Ovary (tissue), 10 donors: Measurements from ENCODE around the gene GOT1. TPM values are rescaled to one million over a fixed set of nuclear protein-coding genes. Genes with fewer than 3 reads are reported as not detected.

Source experiments
- DNase-seq, 5 donors: peaks; one replicate each; pipeline ENCODE4 v3.0.0-alpha.2; 2019 to 2020
- H3K27ac ChIP-seq, 2 donors: fragments of 200-600 bp; one replicate each; pipeline versions ENCODE4 v1.5.1 to v1.8.0; 2019 to 2022
- H3K27me3 ChIP-seq: fragments of 200-600 bp; one replicate; pipeline ENCODE4 v1.8.0; 2022
- H3K36me3 ChIP-seq: fragments of 200-600 bp; sonication (generic); one replicate; pipeline ENCODE4 v1.5.1; 2019
- H3K4me1 ChIP-seq: one replicate; pipeline ENCODE4 v1.8.1; 2013; ENCODE audit warnings: mild to moderate bottlenecking, moderate library complexity; ENCODE audit not compliant: insufficient read depth
- H3K4me3 ChIP-seq: fragments of 200-600 bp; sonication (generic); one replicate; pipeline ENCODE4 v1.5.1; 2017
- H3K9me3 ChIP-seq, 2 donors: fragments of 200-600 bp in 1 of 2; sonication (generic) in 1 of 2; one replicate each; pipeline versions ENCODE4 v1.5.1 to v1.8.1; 2013 to 2019; ENCODE audit warnings: mild to moderate bottlenecking in 1 of 2, moderate library complexity in 1 of 2
- CTCF ChIP-seq, 3 donors: fragments of 450-650 bp in 2 of 3; fragments of 200-600 bp in 1 of 3; IDR thresholded peaks; one replicate each; pipeline versions ENCODE4 v1.5.1 to v1.8.0; 2016 to 2022; ENCODE audit warnings: antibody characterized with exemption in 3 of 3, mild to moderate bottlenecking in 1 of 3
- EP300 ChIP-seq: sonication (generic); formaldehyde crosslinking; IDR thresholded peaks from one replicate; pipeline ENCODE4 v1.6.1; 2017; ENCODE audit warnings: antibody characterized with exemption
- POLR2A ChIP-seq: fragments of 450-650 bp; IDR thresholded peaks from one replicate; pipeline ENCODE4 v1.6.1; 2017; ENCODE audit warnings: antibody characterized with exemption, mild to moderate bottlenecking, moderate library complexity
- WGBS, 3 donors: extraction: QIAGEN DNeasy Blood & Tissue Kit in 1 of 3; methylation state at CpG; one replicate each; pipeline versions ENCODE4 v1.1.5 to v1.1.7; 2013 to 2017; 5-methylcytosine and 5-hydroxymethylcytosine counted together
- intact Hi-C, 4 donors: fragments of 100-400 bp; cut with DNase I; formaldehyde crosslinking; loops; one replicate each; pipeline versions ENCODE4 v1.11.0 to v1.15.1; 2022 to 2023
- long read RNA-seq, 3 donors: library from polyadenylated mRNA in 2 of 3; unstranded in 2 of 3; transcript quantifications; one replicate each; pipeline ENCODE4 v2.0.0 and lab custom pipeline, GENCODE V29; 2021 to 2026
- polyA plus RNA-seq, 2 donors: library from polyadenylated mRNA; stranded (reverse); fragments of 200-250 nt in 1 of 2; fragments of 350-450 nt in 1 of 2; fragmentation: Illumina TruSeq in 1 of 2; extraction: RNeasy Lipid Tissue Mini Kit (QIAGEN cat#74804) in 1 of 2; gene quantifications; one replicate each; pipeline ENCODE4 v1.2.3, GENCODE V29; 2013 to 2014
- total RNA-seq, 7 donors: library from RNA; depleted of rRNA in 2 of 7; stranded (reverse); fragments of >200 nt in 2 of 7; fragmentation: NEBNext Ultra II Directional in 3 of 7; extraction: Animal tissue kit (Norgen Biotek cat#: 25700) in 3 of 7; gene quantifications; one replicate each; pipeline versions ENCODE4 v1.1.0 to v1.2.4, GENCODE V29; 2016 to 2023
- donor health status: DM: no; HTN: no; CAD: no; lungs with moderate emphysema.
- donor health status: DM: no; HTN: no; CAD: no.
- donor health status: Bipolar disorder and iron deficiency.
- donor health status: DM: yes; HTN: yes; CAD: no.
- donor health status: DM: no; HTN: no; CAD: no.
- donor health status: DM: yes; HTN: yes; CAD: no.

Gene GOT1
- 10 to 100 TPM; 12.5 to 80.4 (median 18.2) TPM for total RNA-seq
- polyA plus RNA-seq = 10 to 100 TPM; 15.2 to 47.0 TPM
- long read RNA-seq, donor 1, transcript GOT1-201 (9 exons, 2,923 nt) = major isoform, 177 of 208 reads
- long read RNA-seq, donor 1, partial matches to known transcripts = 1 of 208 reads
- long read RNA-seq, donor 1, other reads (novel, unspliced or antisense) = 27 of 208 reads
- long read RNA-seq, donor 2, transcript GOT1-201 (9 exons, 2,923 nt) = major isoform, 10 of 12 reads
- long read RNA-seq, donor 2, partial matches to known transcripts = 0 of 12 reads
- long read RNA-seq, donor 2, other reads (novel, unspliced or antisense) = 0 of 12 reads
- long read RNA-seq, donor 3, transcript GOT1-201 (9 exons, 2,923 nt) = major isoform, 37 of 45 reads
- long read RNA-seq, donor 3, partial matches to known transcripts = 1 of 45 reads
- long read RNA-seq, donor 3, other reads (novel, unspliced or antisense) = 7 of 45 reads

GRCh38 chr10:99430451-99431189 lies at the start of gene GOT1:
TSS of gene GOT1 (minus strand) at chr10:99430624. CDS start at chr10:99430565, 59 bp downstream.
- H3K9me3 ChIP-seq = no peaks in the 10 kb centered on the region
- TF ChIP-seq CTCF (IDR thresholded peaks at IDR 0.05) = no peak
- peak; percentile 78 for TF ChIP-seq POLR2A
- intact Hi-C loops = loop anchor here (2.0 to 10.0 kb wide), 6 partner anchors 182 to 304 kb away; partner anchors contain the start of genes SLC25A28 (in 2 of the 4), COX15 (in 1 of the 4) and CUTC (in 1 of the 4)
- WGBS, 3 donors = 0 to 1% (median 0%) methylated on average over 55 to 59 of the region's 59 CpGs
- peak within 1 kb of the TSS; percentile 57 to 82 for H3K27ac ChIP-seq
- peaks cover 7% of the 10 kb centered on the region for H3K4me1 ChIP-seq
- H3K4me3 ChIP-seq = peak within 1 kb of the TSS; percentile 48
- H3K36me3 ChIP-seq = no peaks in the 10 kb centered on the region
- peak; percentile 92 to 96 (median 93) for DNase-seq
- H3K27me3 ChIP-seq = no peaks in the 10 kb centered on the region

- Histone ChIP-seq H3K9me3 (no peaks in the 10 kb centered on the region), H3K4me3 (no peak overlapping the region), H3K4me1 (peaks cover 4% of the 10 kb centered on the region), H3K36me3 (no peaks in the 10 kb centered on the region), H3K27ac (no peak overlapping the region), H3K27me3 (no peaks in the 10 kb centered on the region)
- TF ChIP-seq POLR2A = no peak
- no peak for TF ChIP-seq EP300
- TF ChIP-seq CTCF (IDR thresholded peaks at IDR 0.05) = no peak
- DNase-seq = no peak
- WGBS, 3 donors = 70 to 77% (median 72%) methylated on average over 5 of the region's 5 CpGs
- intact Hi-C loops = loop anchor here in 1 of 4 donors (10.0 kb wide), 1 partner anchor 796 kb away; no protein-coding TSS in a partner anchor
These were observed 39.9 kb upstream of the GOT1 start for GRCh38 chr10:99470327-99470726.

GRCh38 chr10:99467236-99467999 lies 37.0 kb upstream of the GOT1 start:
- Histone ChIP-seq H3K9me3 (no peaks in the 10 kb centered on the region), H3K27me3 (no peaks in the 10 kb centered on the region), H3K4me3 (no peak overlapping the region), H3K36me3 (no peaks in the 10 kb centered on the region), H3K4me1 (peaks cover 4% of the 10 kb centered on the region), H3K27ac (peak overlapping the region in 1 of 2 donors; percentile 4)
- WGBS, 3 donors = 39 to 53% (median 44%) methylated on average over 14 of the region's 14 CpGs
- TF ChIP-seq CTCF (IDR thresholded peaks at IDR 0.05) (no peak), POLR2A (no peak), EP300 (no peak)
- intact Hi-C loops = no loop called here
- no peak for DNase-seq

GRCh38 chr10:99466632-99467223 lies 36.3 kb upstream of the GOT1 start:
- Histone ChIP-seq H3K36me3 (no peaks in the 10 kb centered on the region), H3K27me3 (no peaks in the 10 kb centered on the region), H3K4me1 (peaks cover 4% of the 10 kb centered on the region), H3K27ac (no peak overlapping the region), H3K9me3 (no peaks in the 10 kb centered on the region), H3K4me3 (no peak overlapping the region)
- intact Hi-C loops = no loop called here
- peak; percentile 23 to 65 (median 47) for DNase-seq
- TF ChIP-seq POLR2A (no peak), EP300 (no peak), CTCF (IDR thresholded peaks at IDR 0.05) (no peak)
- 7 to 25% (median 11%) methylated on average over 8 of the region's 8 CpGs for WGBS, 3 donors
